ENCODE results near the gene AGPAT4. TPM values are rescaled to one million over a fixed set of nuclear protein-coding genes. Genes with fewer than 3 reads are reported as not detected.

The AGPAT4 gene
- total RNA-seq, 4 donors from 2014 or later = 0.53 to 11.6 (median 3.3) TPM

GRCh38 chr6:161166677-161167076 lies 107.2 kb downstream of the AGPAT4 start:
- Histone ChIP-seq H3K27me3 (no peaks in the 10 kb centered on the region), H3K27ac (no peak overlapping the region), H3K9me3 (no peaks in the 10 kb centered on the region), H3K36me3 (no peaks in the 10 kb centered on the region), H3K4me3 (no peak overlapping the region), H3K4me1 (peaks cover 0 to 5% (median 0%) of the 10 kb centered on the region in 4 donors)
- TF ChIP-seq POLR2A (IDR thresholded peaks at IDR 0.05) = no peak
- TF ChIP-seq, protein P1, sequence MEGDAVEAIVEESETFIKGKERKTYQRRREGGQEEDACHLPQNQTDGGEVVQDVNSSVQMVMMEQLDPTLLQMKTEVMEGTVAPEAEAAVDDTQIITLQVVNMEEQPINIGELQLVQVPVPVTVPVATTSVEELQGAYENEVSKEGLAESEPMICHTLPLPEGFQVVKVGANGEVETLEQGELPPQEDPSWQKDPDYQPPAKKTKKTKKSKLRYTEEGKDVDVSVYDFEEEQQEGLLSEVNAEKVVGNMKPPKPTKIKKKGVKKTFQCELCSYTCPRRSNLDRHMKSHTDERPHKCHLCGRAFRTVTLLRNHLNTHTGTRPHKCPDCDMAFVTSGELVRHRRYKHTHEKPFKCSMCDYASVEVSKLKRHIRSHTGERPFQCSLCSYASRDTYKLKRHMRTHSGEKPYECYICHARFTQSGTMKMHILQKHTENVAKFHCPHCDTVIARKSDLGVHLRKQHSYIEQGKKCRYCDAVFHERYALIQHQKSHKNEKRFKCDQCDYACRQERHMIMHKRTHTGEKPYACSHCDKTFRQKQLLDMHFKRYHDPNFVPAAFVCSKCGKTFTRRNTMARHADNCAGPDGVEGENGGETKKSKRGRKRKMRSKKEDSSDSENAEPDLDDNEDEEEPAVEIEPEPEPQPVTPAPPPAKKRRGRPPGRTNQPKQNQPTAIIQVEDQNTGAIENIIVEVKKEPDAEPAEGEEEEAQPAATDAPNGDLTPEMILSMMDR (IDR thresholded peaks at IDR 0.05) = no peak
- no peak for DNase-seq

- Histone ChIP-seq H3K36me3 (no peaks in the 10 kb centered on the region), H3K4me3 (no peak overlapping the region)
- TF ChIP-seq POLR2A (IDR thresholded peaks at IDR 0.05) = no peak
- TF ChIP-seq, protein P1 (IDR thresholded peaks at IDR 0.05) = no peak
These were observed 107.7 kb downstream of the AGPAT4 start for GRCh38 chr6:161166176-161166575.

DNA sequence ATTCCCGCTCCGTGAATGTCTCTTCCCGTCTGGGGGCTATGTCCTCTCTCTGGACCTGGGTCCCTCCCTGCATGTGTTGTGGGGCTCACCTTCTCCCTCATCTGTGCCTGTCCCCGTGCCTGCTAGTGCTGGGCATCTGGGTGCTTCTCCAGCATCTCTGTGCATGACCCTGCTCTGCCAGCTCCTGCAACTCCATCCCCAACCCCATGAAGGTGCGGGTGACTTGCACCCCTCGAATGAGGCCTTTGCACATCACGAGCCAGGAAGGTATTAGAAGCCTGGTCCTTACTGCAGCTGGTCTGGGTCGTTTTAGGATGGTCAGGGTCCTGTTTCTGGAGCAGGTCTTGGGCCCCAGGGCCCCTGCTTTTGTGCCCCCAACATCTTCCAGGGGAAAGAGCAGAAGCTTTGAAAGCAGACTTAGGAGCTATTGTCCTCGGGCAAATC lies 109.7 kb downstream of the AGPAT4 start:
- H3K9me3 ChIP-seq = no peaks in the 10 kb centered on the region
- H3K4me3 ChIP-seq = no peak overlapping the region
- no peak overlapping the region for H3K27ac ChIP-seq
- no peaks in the 10 kb centered on the region for H3K4me1 ChIP-seq
- DNase-seq = no peak
- TF ChIP-seq, protein P1 (IDR thresholded peaks at IDR 0.05) = no peak
- no peak for TF ChIP-seq POLR2A (IDR thresholded peaks at IDR 0.05)
- H3K36me3 ChIP-seq = no peaks in the 10 kb centered on the region
- no peaks in the 10 kb centered on the region for H3K27me3 ChIP-seq

More at GRCh38 chr6:161166176-161166575, 107.7 kb downstream of the AGPAT4 start:
- H3K9me3 ChIP-seq = no peaks in the 10 kb centered on the region
- peaks cover 0 to 5% (median 0%) of the 10 kb centered on the region in 4 donors for H3K4me1 ChIP-seq
- H3K27me3 ChIP-seq = no peaks in the 10 kb centered on the region
- H3K27ac ChIP-seq = no peak overlapping the region
- DNase-seq = no peak

DNA sequence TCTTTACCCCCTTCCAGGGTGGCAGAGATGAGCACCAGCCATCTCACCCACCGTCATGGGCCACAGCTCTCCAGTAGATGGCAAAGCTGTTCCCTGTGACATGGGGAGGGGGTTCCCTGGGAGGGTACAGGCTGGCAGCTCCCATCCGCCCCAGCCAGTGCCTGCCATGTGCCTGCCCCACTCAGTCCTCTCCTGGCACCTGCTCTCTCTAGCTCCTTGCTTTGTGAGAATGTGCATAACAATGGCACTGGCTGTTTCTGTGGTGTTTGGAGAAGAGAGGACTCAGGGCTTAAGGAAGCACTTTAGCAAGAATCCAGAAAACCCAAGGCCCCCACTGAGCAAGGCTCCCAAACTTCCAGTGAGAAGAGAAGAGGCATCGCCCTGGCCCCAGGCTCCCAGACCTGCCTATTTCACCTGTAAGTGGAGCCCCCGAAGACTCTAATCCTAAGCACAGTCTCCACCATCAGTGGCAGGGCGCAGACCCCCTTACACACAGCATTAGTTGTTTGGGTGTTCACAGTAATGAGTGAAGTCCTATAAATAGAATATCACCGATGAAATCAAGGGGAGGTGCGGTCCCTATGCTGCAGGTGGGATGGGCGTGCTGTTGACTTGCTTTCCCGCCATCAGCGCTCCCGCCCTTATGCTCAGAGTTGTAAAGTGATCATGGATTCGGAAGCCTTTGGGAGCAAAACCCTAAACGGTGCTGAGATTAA lies 110.2 kb downstream of the AGPAT4 start:
- no peaks in the 10 kb centered on the region for H3K4me1 ChIP-seq
- no peaks in the 10 kb centered on the region for H3K36me3 ChIP-seq
- no peak for DNase-seq
- H3K9me3 ChIP-seq = no peaks in the 10 kb centered on the region
- no peak overlapping the region for H3K4me3 ChIP-seq
- no peak overlapping the region for H3K27ac ChIP-seq
- no peak for TF ChIP-seq POLR2A (IDR thresholded peaks at IDR 0.05)
- TF ChIP-seq, protein P1 (IDR thresholded peaks at IDR 0.05) = no peak
- no peaks in the 10 kb centered on the region for H3K27me3 ChIP-seq

GRCh38 chr6:161162722-161163121 lies 111.1 kb downstream of the AGPAT4 start:
- H3K27ac ChIP-seq = no peak overlapping the region
- TF ChIP-seq, protein P1 (IDR thresholded peaks at IDR 0.05) = no peak
- TF ChIP-seq POLR2A (IDR thresholded peaks at IDR 0.05) = no peak
- no peak for DNase-seq
- no peaks in the 10 kb centered on the region for H3K36me3 ChIP-seq
- no peaks in the 10 kb centered on the region for H3K9me3 ChIP-seq
- H3K27me3 ChIP-seq = no peaks in the 10 kb centered on the region
- H3K4me3 ChIP-seq = no peak overlapping the region
- H3K4me1 ChIP-seq = no peaks in the 10 kb centered on the region
